Measurements from ENCODE around the gene CRISP3. TPM values are rescaled to one million over a fixed set of nuclear protein-coding genes. Genes with fewer than 3 reads are reported as not detected.
A peak's percentile ranks its signal among the peaks of the same experiment; 100 is the strongest.

The CRISP3 gene
- total and polyA plus RNA-seq, 9 of the 15 experiments (the other 6 are each of a cell fraction or from before 2014, with no cell fraction given) = 0.21 to 2.0 (median 0.58) TPM

- TF ChIP-seq CHD1 (IDR thresholded peaks at IDR 0.05; ENCODE audit: low read length) = no peak
- no peak for TF ChIP-seq ZNF431 (CRISPR knock-in tag; IDR thresholded peaks at IDR 0.05)
- no peak for TF ChIP-seq PTTG1 (tag; IDR thresholded peaks at IDR 0.05; ENCODE audit: low read depth)
- TF ChIP-seq TEAD1 (CRISPR knock-in tag; IDR thresholded peaks at IDR 0.05) = no peak
- no peak for TF ChIP-seq BDP1 (IDR thresholded peaks at IDR 0.05; ENCODE audit: insufficient read depth, insufficient read length)
- TF ChIP-seq MAFG (tag; conservative IDR thresholded peaks at IDR 0.05) = peak; percentile 44; the same call in 1 of the 2 replicates
- TF ChIP-seq TAF9B (IDR thresholded peaks at IDR 0.05; ENCODE audit: partially characterized antibody) = no peak
- no peak; the same call in 1 of the 2 replicates for TF ChIP-seq EZH2 (IDR thresholded peaks at IDR 0.05; ENCODE audit: borderline replicate concordance, low read depth, low read length)
- TF ChIP-seq ZNF561 (CRISPR knock-in tag; conservative IDR thresholded peaks at IDR 0.05) = no peak
- no peak for TF ChIP-seq NFXL1 (CRISPR knock-in tag; IDR thresholded peaks at IDR 0.05)
- peak; percentile 93 for TF ChIP-seq SMARCE1 (IDR thresholded peaks at IDR 0.05)
- TF ChIP-seq SPI1 (IDR thresholded peaks at IDR 0.05; ENCODE audit: borderline replicate concordance, low read depth, low read length) = no peak
- TF ChIP-seq ZNF696 (CRISPR knock-in tag; conservative IDR thresholded peaks at IDR 0.05) = no peak
- TF ChIP-seq L3MBTL2 (IDR thresholded peaks at IDR 0.05) = peak; percentile 81
- TF ChIP-seq BRD9 (IDR thresholded peaks at IDR 0.05; ENCODE audit: low read depth, partially characterized antibody) = peak; percentile 76
- TF ChIP-seq ZNF507 (tag; conservative IDR thresholded peaks at IDR 0.05) = no peak
- peak; percentile 78 for TF ChIP-seq MTA1 (IDR thresholded peaks at IDR 0.05; ENCODE audit: borderline replicate concordance)
- no peak for TF ChIP-seq HNRNPLL (IDR thresholded peaks at IDR 0.05; ENCODE audit: low read depth, low read length, poor library complexity, severe bottlenecking)
- peak; percentile 89 for TF ChIP-seq CBFA2T2 (conservative IDR thresholded peaks at IDR 0.05)
- no peak for TF ChIP-seq ERF (CRISPR knock-in tag; IDR thresholded peaks at IDR 0.05)
- 0 out of 4 replicates have a peak, but pooled peaks of 1 of the 2 experiments have one; percentile 57 for TF ChIP-seq MCM7 (IDR thresholded peaks at IDR 0.05)
- TF ChIP-seq CHCHD3 (CRISPR knock-in tag; IDR thresholded peaks at IDR 0.05) = no peak
- TF ChIP-seq ATF1 (CRISPR knock-in tag; IDR thresholded peaks at IDR 0.05) = no peak
- TF ChIP-seq ATF1 (tag; IDR thresholded peaks at IDR 0.05) = peak; percentile 41; the same call in 1 of the 2 replicates
- peak; percentile 67; the same call in 1 of the 2 replicates for TF ChIP-seq ZNF395 (CRISPR knock-in tag; IDR thresholded peaks at IDR 0.05)
- TF ChIP-seq NR4A1 (CRISPR knock-in tag; IDR thresholded peaks at IDR 0.05) = no peak
- no peak for TF ChIP-seq NR4A1 (tag; IDR thresholded peaks at IDR 0.05)
- no peak for TF ChIP-seq SMARCA5 (IDR thresholded peaks at IDR 0.05)
- peak; percentile 75 for TF ChIP-seq NFIC (IDR thresholded peaks at IDR 0.05)
- TF ChIP-seq, protein P1, sequence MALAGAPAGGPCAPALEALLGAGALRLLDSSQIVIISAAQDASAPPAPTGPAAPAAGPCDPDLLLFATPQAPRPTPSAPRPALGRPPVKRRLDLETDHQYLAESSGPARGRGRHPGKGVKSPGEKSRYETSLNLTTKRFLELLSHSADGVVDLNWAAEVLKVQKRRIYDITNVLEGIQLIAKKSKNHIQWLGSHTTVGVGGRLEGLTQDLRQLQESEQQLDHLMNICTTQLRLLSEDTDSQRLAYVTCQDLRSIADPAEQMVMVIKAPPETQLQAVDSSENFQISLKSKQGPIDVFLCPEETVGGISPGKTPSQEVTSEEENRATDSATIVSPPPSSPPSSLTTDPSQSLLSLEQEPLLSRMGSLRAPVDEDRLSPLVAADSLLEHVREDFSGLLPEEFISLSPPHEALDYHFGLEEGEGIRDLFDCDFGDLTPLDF (CRISPR knock-in tag; IDR thresholded peaks at IDR 0.05) = no peak
- TF ChIP-seq DDX20 (tag; IDR thresholded peaks at IDR 0.05; ENCODE audit: low read depth) = no peak
- TF ChIP-seq, protein P2, sequence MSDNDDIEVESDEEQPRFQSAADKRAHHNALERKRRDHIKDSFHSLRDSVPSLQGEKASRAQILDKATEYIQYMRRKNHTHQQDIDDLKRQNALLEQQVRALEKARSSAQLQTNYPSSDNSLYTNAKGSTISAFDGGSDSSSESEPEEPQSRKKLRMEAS (CRISPR knock-in tag; IDR thresholded peaks at IDR 0.05) = no peak
- no peak for TF ChIP-seq ATF7 (IDR thresholded peaks at IDR 0.05)
These were observed 8.1 kb downstream of the CRISP3 start (continued) for GRCh38 chr6:49736017-49736508.

Data from K562 (cell line).